IMR-90 (cell line): ENCODE data around the gene DYRK3. TPM values are rescaled to one million over a fixed set of nuclear protein-coding genes. Genes with fewer than 3 reads are reported as not detected.

ENCODE experiments used
- ATAC-seq: fragments of 200-7000 bp; cut with Tn5 transposase; 2 replicates; pipeline ENCODE4 v1.9.1; 2020; ENCODE audit warnings: low read depth, mild to moderate bottlenecking, moderate library complexity
- BruUV-seq: library from RNA; stranded (reverse); fragments of 400-500 nt; replicated peaks from 2 replicates; lab custom pipeline; 2021; lab: Mats Ljungman, UMichigan
- CTCF ChIA-PET: fragments of 300-600 bp; formaldehyde crosslinking; extraction: SDS; loops from one replicate; lab custom pipeline; 2021; ENCODE audit warnings: antibody characterized with exemption; lab: Yijun Ruan, JAX
- POLR2A ChIA-PET: fragments of 300-600 bp; sonication (Branson Sonifier 250); formaldehyde crosslinking; loops from one replicate; lab custom pipeline; 2022; ENCODE audit warnings: antibody characterized with exemption; ENCODE audit not compliant: unreplicated experiment; lab: Charles Lee
- DNase-seq: peaks from one replicate; pipeline ENCODE4 v3.0.0; 2013
- H2AFZ ChIP-seq: replicated peaks from 2 replicates; pipeline ENCODE3; 2013; ENCODE audit warnings: low read length, mild to moderate bottlenecking; ENCODE audit not compliant: poor library complexity
- H2AK5ac ChIP-seq: 2 replicates; pipeline ENCODE4 v1.6.1; 2013; ENCODE audit warnings: low read depth, low read length, inconsistent platforms
- H2AK9ac ChIP-seq: replicated peaks from 2 replicates; pipeline ENCODE3; 2013; ENCODE audit warnings: mild to moderate bottlenecking, low read depth, low read length, moderate library complexity; ENCODE audit not compliant: poor library complexity
- H2BK120ac ChIP-seq: 2 replicates; pipeline ENCODE4 v1.6.1; 2013; ENCODE audit warnings: low read depth, low read length, inconsistent platforms
- H2BK15ac ChIP-seq: 3 replicates; pipeline ENCODE4 v1.6.1; 2013; ENCODE audit warnings: low read depth, low read length, inconsistent platforms
- H2BK20ac ChIP-seq: 2 replicates; pipeline ENCODE4 v1.6.1; 2013; ENCODE audit warnings: low read depth, mild to moderate bottlenecking, inconsistent platforms, low read length, moderate library complexity
- H2BK5ac ChIP-seq: 2 replicates; pipeline ENCODE4 v1.6.1; 2013; ENCODE audit warnings: mild to moderate bottlenecking, low read depth, low read length, inconsistent platforms; ENCODE audit not compliant: poor library complexity, severe bottlenecking
- H3K14ac ChIP-seq: replicated peaks from 2 replicates; pipeline ENCODE4 v1.6.1; 2013; ENCODE audit warnings: low read depth, low read length, inconsistent platforms
- H3K18ac ChIP-seq: 2 replicates; pipeline ENCODE4 v1.6.1; 2013; ENCODE audit warnings: low read depth, low read length, control low read depth
- H3K23ac ChIP-seq: 2 replicates; pipeline ENCODE4 v1.6.1; 2013; ENCODE audit warnings: low read depth, low read length, inconsistent platforms
- H3K27ac ChIP-seq: 2 replicates; pipeline ENCODE4 v1.5.1; 2013; ENCODE audit warnings: mild to moderate bottlenecking, control low read depth, low read length; ENCODE audit not compliant: insufficient read depth
- H3K27me3 ChIP-seq: 2 replicates; pipeline ENCODE4 v1.6.1; 2013; ENCODE audit warnings: low read length; ENCODE audit not compliant: control insufficient read depth, insufficient read depth
- H3K36me3 ChIP-seq: 2 replicates; pipeline ENCODE4 v1.6.1; 2013; ENCODE audit warnings: low read length, mixed read lengths; ENCODE audit not compliant: control insufficient read depth, insufficient read depth
- H3K4ac ChIP-seq: 2 replicates; pipeline ENCODE4 v1.6.1; 2013; ENCODE audit warnings: low read depth, low read length, inconsistent platforms
- H3K4me1 ChIP-seq: 2 replicates; pipeline ENCODE4 v1.6.1; 2013; ENCODE audit warnings: low read length, mixed read lengths; ENCODE audit not compliant: control insufficient read depth, insufficient read depth
- H3K4me2 ChIP-seq: 2 replicates; pipeline ENCODE4 v1.6.1; 2013; ENCODE audit warnings: low read depth, mild to moderate bottlenecking, control low read depth, low read length, moderate library complexity
- H3K4me3 ChIP-seq: 2 replicates; pipeline ENCODE4 v1.5.1; 2013; ENCODE audit warnings: low read depth, mild to moderate bottlenecking, control low read depth, low read length, moderate library complexity; ENCODE audit not compliant: insufficient read depth
- H3K56ac ChIP-seq: 2 replicates; pipeline ENCODE4 v1.6.1; 2013; ENCODE audit warnings: low read length, inconsistent platforms; ENCODE audit not compliant: insufficient read depth; ENCODE audit errors: extremely low read depth
- H3K79me1 ChIP-seq, 2 experiments: 2 replicates each; pipeline ENCODE4 v1.6.1; 2013; ENCODE audit warnings: low read length in 2 of 2, inconsistent platforms in 1 of 2, low read depth in 1 of 2
- H3K9ac ChIP-seq: 2 replicates; pipeline ENCODE4 v1.6.1; 2013; ENCODE audit warnings: low read depth, low read length, control low read depth
- H3K9me1 ChIP-seq: 2 replicates; pipeline ENCODE4 v1.6.1; 2013; ENCODE audit warnings: low read length, inconsistent platforms; ENCODE audit not compliant: insufficient read depth
- H3K9me3 ChIP-seq: 2 replicates; pipeline ENCODE4 v1.6.1; 2013; ENCODE audit warnings: low read length; ENCODE audit not compliant: control insufficient read depth, insufficient read depth
- H4K20me1 ChIP-seq: 2 replicates; pipeline ENCODE4 v1.6.1; 2013; ENCODE audit warnings: low read length, inconsistent platforms; ENCODE audit not compliant: insufficient read depth
- H4K5ac ChIP-seq: 2 replicates; pipeline ENCODE4 v1.6.1; 2013; ENCODE audit warnings: mild to moderate bottlenecking, low read depth, low read length, control low read depth
- H4K8ac ChIP-seq, 2 experiments: 2 replicates each; pipeline ENCODE4 v1.6.1; 2013; ENCODE audit warnings: low read depth in 2 of 2, low read length in 2 of 2, control low read depth in 1 of 2, inconsistent platforms in 1 of 2
- H4K91ac ChIP-seq: 2 replicates; pipeline ENCODE4 v1.6.1; 2013; ENCODE audit warnings: low read depth, low read length, inconsistent platforms; ENCODE audit not compliant: insufficient read depth
- BHLHE40 ChIP-seq: fragments of 150-350 bp; IDR thresholded peaks from 2 replicates; pipeline ENCODE4 v1.6.1; 2016; ENCODE audit warnings: mild to moderate bottlenecking, low read depth, low read length
- CEBPB ChIP-seq: IDR thresholded peaks from 2 replicates; pipeline ENCODE4 v1.6.1; 2012; ENCODE audit warnings: low read depth, low read length, improper control_type of control experiment
- CHD1 ChIP-seq: IDR thresholded peaks from 2 replicates; pipeline ENCODE4 v1.6.1; 2012; ENCODE audit warnings: low read depth, low read length, improper control_type of control experiment
- CTCF ChIP-seq: conservative IDR thresholded peaks from 2 replicates; pipeline ENCODE4 v1.5.1; 2012; ENCODE audit warnings: mild to moderate bottlenecking, low read depth, low read length, improper control_type of control experiment
- ELK1 ChIP-seq: fragments of 150-350 bp; IDR thresholded peaks from 2 replicates; pipeline ENCODE4 v1.6.1; 2016; ENCODE audit warnings: low read depth, mild to moderate bottlenecking, low read length, moderate library complexity, borderline replicate concordance
- FOS ChIP-seq: fragments of 150-350 bp; IDR thresholded peaks from 2 replicates; pipeline ENCODE4 v1.6.1; 2016; ENCODE audit warnings: low read depth, low read length
- MAFK ChIP-seq: IDR thresholded peaks from 2 replicates; pipeline ENCODE4 v1.6.1; 2012; ENCODE audit warnings: low read depth, low read length, improper control_type of control experiment
- MAZ ChIP-seq: IDR thresholded peaks from 2 replicates; pipeline ENCODE4 v1.6.1; 2012; ENCODE audit warnings: low read depth, mild to moderate bottlenecking, low read length, improper control_type of control experiment, moderate library complexity, borderline replicate concordance
- MXI1 ChIP-seq: IDR thresholded peaks from 2 replicates; pipeline ENCODE4 v1.6.1; 2012; ENCODE audit warnings: low read depth, mild to moderate bottlenecking, low read length, moderate library complexity, borderline replicate concordance
- NFE2L2 ChIP-seq: fragments of 150-350 bp; IDR thresholded peaks from 2 replicates; pipeline ENCODE4 v1.6.1; 2016; ENCODE audit warnings: low read depth, mild to moderate bottlenecking, low read length
- POLR2A ChIP-seq: IDR thresholded peaks from 2 replicates; pipeline ENCODE4 v1.6.1; 2012; ENCODE audit warnings: mild to moderate bottlenecking, low read depth, low read length
- RAD21 ChIP-seq: IDR thresholded peaks from 2 replicates; pipeline ENCODE4 v1.6.1; 2012; ENCODE audit warnings: low read length, improper control_type of control experiment
- RCOR1 ChIP-seq: IDR thresholded peaks from 2 replicates; pipeline ENCODE4 v1.6.1; 2012; ENCODE audit warnings: mild to moderate bottlenecking, low read length, improper control_type of control experiment; ENCODE audit not compliant: insufficient replicate concordance
- RFX5 ChIP-seq: IDR thresholded peaks from 2 replicates; pipeline ENCODE4 v1.8.0; 2012; ENCODE audit warnings: low read depth, mild to moderate bottlenecking, low read length, moderate library complexity
- SMC3 ChIP-seq: fragments of 150-350 bp; IDR thresholded peaks from 2 replicates; pipeline ENCODE4 v1.6.1; 2016; ENCODE audit warnings: low read depth, mild to moderate bottlenecking, antibody characterized with exemption, low read length, moderate library complexity
- USF2 ChIP-seq: fragments of 150-350 bp; IDR thresholded peaks from 2 replicates; pipeline ENCODE4 v1.6.1; 2017; ENCODE audit warnings: mild to moderate bottlenecking, antibody characterized with exemption, low read length, low read depth
- WGBS, 2 experiments: methylation state at CpG; one replicate each; pipeline versions ENCODE4 v1.1.5 to v1.1.7; 2013; ENCODE audit warnings: missing lambda C conversion rate in 2 of 2; ENCODE audit not compliant: insufficient read length in 1 of 2; ENCODE audit errors: extremely low coverage in 2 of 2; 5-methylcytosine and 5-hydroxymethylcytosine counted together
- dilution Hi-C: fragments of 300-500 bp; cut with HindIII; formaldehyde crosslinking; loops from one replicate; pipeline ENCODE4 v1.14.3; 2018; ENCODE audit warnings: low sequenced_read_pairs; ENCODE audit not compliant: unreplicated experiment
- in situ Hi-C: fragments of 300-500 bp; cut with MboI; formaldehyde crosslinking; loops from 3 replicates; pipeline ENCODE4 v1.14.3; 2019; ENCODE audit warnings: low sequenced_read_pairs, inconsistent platforms, mixed read lengths
- intact Hi-C: fragments of 100-400 bp; cut with micrococcal nuclease; formaldehyde crosslinking; loops from 2 replicates; pipeline ENCODE4 v1.10.0; 2022
- polyA plus RNA-seq, 3 experiments: library from polyadenylated mRNA; depleted of rRNA; stranded (reverse); fragments of >200 nt; gene quantifications; 2 replicates each; pipeline ENCODE4 v1.2.3, GENCODE V29; 2012; ENCODE audit warnings: low replicate concordance in 1 of 3
- total RNA-seq: library from RNA; depleted of rRNA; stranded (reverse); fragments of >200 nt; gene quantifications from 2 replicates; pipeline ENCODE4 v1.2.3, GENCODE V29; 2012

DYRK3 gene
- total and polyA plus RNA-seq, 2 of the 4 experiments (the other 2 are of a cell fraction): 5.5 to 22.0 TPM

GRCh38 chr1:206656936-206657335 is 21.6 kb downstream of the DYRK3 start:
- BruUV-seq: no TSS peak

More at GRCh38 chr1:206656936-206657335, 21.6 kb downstream of the DYRK3 start:
- no peak for DNase-seq
- intact Hi-C loops (no loop called here), in situ Hi-C loops (no loop called here), dilution Hi-C loops (no loop called here)
- Histone ChIP-seq H2BK5ac (no peak overlapping the region), H3K14ac (no peak overlapping the region), H4K91ac (no peak overlapping the region), H3K4me1 (peaks cover 2% of the 10 kb centered on the region; the same call in 1 of the 2 replicates), H3K36me3 (no peaks in the 10 kb centered on the region), H3K23ac (no peak overlapping the region), H3K18ac (no peak overlapping the region), H3K27ac (no peak overlapping the region), H2AK5ac (no peak overlapping the region), H4K8ac (no peak overlapping the region), H3K4ac (no peak overlapping the region), H4K20me1 (peaks cover 3% of the 10 kb centered on the region; the same call in 1 of the 2 replicates), H2AK9ac (no peak overlapping the region), H3K4me2 (no peak overlapping the region), H3K9ac (no peak overlapping the region), H2BK15ac (no peak overlapping the region), H2AFZ (no peak overlapping the region), H3K56ac (no peak overlapping the region), H3K9me3 (peaks cover 2% of the 10 kb centered on the region; the same call in 1 of the 2 replicates), H3K4me3 (no peak overlapping the region), H2BK20ac (no peak overlapping the region), H4K5ac (no peak overlapping the region), H2BK120ac (no peak overlapping the region), H3K79me1 (0 out of 4 replicates have a peak, but pooled peaks cover 0 to 6% of the 10 kb centered on the region in 2 experiments), H3K27me3 (peaks cover 5% of the 10 kb centered on the region), H3K9me1 (no peaks in the 10 kb centered on the region; the same call in none of the 2 replicates)
- CTCF ChIA-PET: interaction anchor here (1.8 kb wide), 1 partner anchor 22 kb away, joined by 4 read pairs; the partner anchor contains the start of gene DYRK3
- TF ChIP-seq CHD1 (no peak), BHLHE40 (no peak), FOS (no peak), ELK1 (no peak), MAZ (no peak), MXI1 (no peak), RCOR1 (no peak), USF2 (no peak), NFE2L2 (no peak), SMC3 (no peak), CEBPB (no peak), CTCF (no peak), MAFK (no peak), POLR2A (no peak), RFX5 (no peak), RAD21 (no peak)
- no peak for ATAC-seq
- POLR2A ChIA-PET: no interaction called here
- WGBS, 2 experiments: no CpG with 5 or more reads among the region's 3 CpGs
